ENCODE results near the gene TLR9. TPM values are rescaled to one million over a fixed set of nuclear protein-coding genes. Genes with fewer than 3 reads are reported as not detected.

TLR9 gene
- total RNA-seq, 1 experiment from 2014 or later: not detected

DNA sequence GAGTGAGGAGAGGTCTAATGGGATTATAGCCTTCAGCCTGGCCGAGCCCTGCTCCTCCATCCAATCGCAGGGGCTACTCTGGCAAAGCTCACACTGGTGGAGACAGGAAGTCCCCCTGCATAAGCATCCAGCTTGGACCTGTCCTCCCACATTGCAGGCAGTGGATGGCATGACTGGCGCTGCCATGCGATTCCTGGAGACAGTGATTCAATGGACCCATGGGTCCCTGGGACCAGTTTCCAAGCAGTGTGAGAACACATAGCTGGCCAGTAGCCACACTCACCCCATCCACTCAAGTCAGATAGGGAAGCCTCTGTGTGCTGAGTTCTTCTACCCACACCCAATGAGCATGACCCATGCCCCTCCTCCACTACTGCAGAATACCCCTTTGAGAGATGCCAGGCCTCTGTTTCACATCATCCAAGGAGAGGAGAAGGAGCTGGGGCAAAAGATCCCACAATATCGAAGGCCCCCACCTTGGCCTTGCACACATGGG is 53.1 kb downstream of the TLR9 start:
- peaks cover 16% of the 10 kb centered on the region for H3K4me1 ChIP-seq (ENCODE audit: insufficient read depth, low read length)
- no peaks in the 10 kb centered on the region for H4K20me1 ChIP-seq (ENCODE audit: low read length)
- H3K4me3 ChIP-seq (ENCODE audit: low read length): no peak overlapping the region
- no peaks in the 10 kb centered on the region for H3K9me3 ChIP-seq (ENCODE audit: low read length)
- no peak overlapping the region for H3K27ac ChIP-seq (ENCODE audit: low read length)
- ChIA-PET CTCF (no interaction called here), POLR2A (ENCODE audit: unreplicated experiment) (interaction anchor here (0.6 kb wide), 3 partner anchors 18 to 44 kb away, joined by 3 to 4 read pairs (median 3); partner anchors contain the start of gene POC1A)
- ATAC-seq (no peak), DNase-seq (no peak)
- no peaks in the 10 kb centered on the region for H3K9me2 ChIP-seq (replicated peaks; ENCODE audit: low read length)
- H3K27me3 ChIP-seq (ENCODE audit: low read length): no peaks in the 10 kb centered on the region
- H2AFZ ChIP-seq (ENCODE audit: low read length): no peak overlapping the region
- H3K79me2 ChIP-seq (ENCODE audit: low read length): no peaks in the 10 kb centered on the region
- TF ChIP-seq EZH2phosphoT487 (IDR thresholded peaks at IDR 0.05; ENCODE audit: borderline replicate concordance, low read length): no peak
- no peak for TF ChIP-seq EZH2 (IDR thresholded peaks at IDR 0.05; ENCODE audit: low read length, unreplicated experiment)
- TF ChIP-seq, protein P1, sequence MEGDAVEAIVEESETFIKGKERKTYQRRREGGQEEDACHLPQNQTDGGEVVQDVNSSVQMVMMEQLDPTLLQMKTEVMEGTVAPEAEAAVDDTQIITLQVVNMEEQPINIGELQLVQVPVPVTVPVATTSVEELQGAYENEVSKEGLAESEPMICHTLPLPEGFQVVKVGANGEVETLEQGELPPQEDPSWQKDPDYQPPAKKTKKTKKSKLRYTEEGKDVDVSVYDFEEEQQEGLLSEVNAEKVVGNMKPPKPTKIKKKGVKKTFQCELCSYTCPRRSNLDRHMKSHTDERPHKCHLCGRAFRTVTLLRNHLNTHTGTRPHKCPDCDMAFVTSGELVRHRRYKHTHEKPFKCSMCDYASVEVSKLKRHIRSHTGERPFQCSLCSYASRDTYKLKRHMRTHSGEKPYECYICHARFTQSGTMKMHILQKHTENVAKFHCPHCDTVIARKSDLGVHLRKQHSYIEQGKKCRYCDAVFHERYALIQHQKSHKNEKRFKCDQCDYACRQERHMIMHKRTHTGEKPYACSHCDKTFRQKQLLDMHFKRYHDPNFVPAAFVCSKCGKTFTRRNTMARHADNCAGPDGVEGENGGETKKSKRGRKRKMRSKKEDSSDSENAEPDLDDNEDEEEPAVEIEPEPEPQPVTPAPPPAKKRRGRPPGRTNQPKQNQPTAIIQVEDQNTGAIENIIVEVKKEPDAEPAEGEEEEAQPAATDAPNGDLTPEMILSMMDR (conservative IDR thresholded peaks at IDR 0.05; ENCODE audit: low read depth, low read length): no peak
- H3K9ac ChIP-seq (ENCODE audit: low read length): no peak overlapping the region
- H3K4me2 ChIP-seq (ENCODE audit: low read length): 0 out of 2 replicates have a peak overlapping the region, but pooled peaks have one; percentile 18
- intact Hi-C loops (cut with micrococcal nuclease): no loop called here
- no TSS peak for BruUV-seq (replicated peaks)
- no peaks in the 10 kb centered on the region for H3K36me3 ChIP-seq (ENCODE audit: low read depth, low read length)
- H3F3A ChIP-seq (ENCODE audit: low read length, unreplicated experiment): no peaks in the 10 kb centered on the region

DNA sequence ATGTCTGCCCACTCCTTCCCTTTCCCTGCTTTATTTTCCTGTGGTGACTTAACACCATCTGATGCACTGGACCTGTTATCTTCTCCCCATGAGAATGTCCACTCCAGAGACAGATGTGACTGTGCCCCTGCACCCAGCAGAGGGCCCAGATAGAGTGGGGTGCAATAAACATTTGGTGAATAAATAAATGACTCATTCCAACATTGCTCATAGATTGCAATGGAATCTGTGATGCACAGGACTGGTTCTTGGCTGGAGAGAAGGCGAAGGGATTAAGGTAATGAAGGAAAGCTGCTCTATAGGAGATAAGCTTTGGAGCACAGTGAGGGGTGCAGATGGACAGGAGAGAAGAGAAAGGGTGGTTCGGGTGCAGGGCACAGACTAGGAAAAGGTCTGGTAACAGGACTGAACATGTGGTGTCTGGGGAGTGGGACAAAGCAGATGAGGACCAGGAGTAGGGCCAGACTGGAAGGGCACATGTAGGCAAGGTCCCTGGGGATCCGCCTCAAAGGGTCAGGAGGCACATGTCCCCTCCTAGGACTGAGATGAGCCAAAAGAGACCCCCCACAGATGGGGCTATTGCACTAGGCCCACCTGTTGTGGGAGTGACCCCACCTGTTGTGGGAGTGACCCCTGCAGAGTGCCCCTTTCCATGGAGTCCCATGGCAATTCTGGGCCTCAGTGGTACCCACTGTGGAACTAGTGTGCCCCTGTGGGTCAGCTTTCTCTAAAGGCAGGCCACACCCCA is 53.8 kb downstream of the TLR9 start:
- ChIA-PET CTCF (no interaction called here), POLR2A (ENCODE audit: unreplicated experiment) (interaction anchor here (0.5 to 0.6 kb wide), 4 partner anchors 8 to 45 kb away, joined by 3 to 4 read pairs (median 3); partner anchors contain the start of gene POC1A)
- no peaks in the 10 kb centered on the region for H3K9me3 ChIP-seq (ENCODE audit: low read length)
- H3K9ac ChIP-seq (ENCODE audit: low read length): no peak overlapping the region
- no peak overlapping the region for H3K4me3 ChIP-seq (ENCODE audit: low read length)
- peaks cover 16% of the 10 kb centered on the region for H3K4me1 ChIP-seq (ENCODE audit: insufficient read depth, low read length)
- H3K9me2 ChIP-seq (replicated peaks; ENCODE audit: low read length): no peaks in the 10 kb centered on the region
- peak; percentile 90 for ATAC-seq
- H2AFZ ChIP-seq (ENCODE audit: low read length): no peak overlapping the region
- H3F3A ChIP-seq (ENCODE audit: low read length, unreplicated experiment): no peaks in the 10 kb centered on the region
- TF ChIP-seq, protein P1 (conservative IDR thresholded peaks at IDR 0.05; ENCODE audit: low read depth, low read length): peak; percentile 49
- no peak for TF ChIP-seq EZH2phosphoT487 (IDR thresholded peaks at IDR 0.05; ENCODE audit: borderline replicate concordance, low read length)
- TF ChIP-seq EZH2 (IDR thresholded peaks at IDR 0.05; ENCODE audit: low read length, unreplicated experiment): no peak
- no peaks in the 10 kb centered on the region for H4K20me1 ChIP-seq (ENCODE audit: low read length)
- peak; percentile 76 for DNase-seq
- no peaks in the 10 kb centered on the region for H3K79me2 ChIP-seq (ENCODE audit: low read length)
- no peaks in the 10 kb centered on the region for H3K27me3 ChIP-seq (ENCODE audit: low read length)
- intact Hi-C loops (cut with micrococcal nuclease): loop anchor here (1.0 to 2.0 kb wide), 2 partner anchors 17 to 33 kb away; partner anchors contain the start of gene POC1A
- peak overlapping the region; percentile 24; the same call in 1 of the 2 replicates for H3K27ac ChIP-seq (ENCODE audit: low read length)
- H3K4me2 ChIP-seq (ENCODE audit: low read length): peak overlapping the region; percentile 18; the same call in 1 of the 2 replicates
- H3K36me3 ChIP-seq (ENCODE audit: low read depth, low read length): no peaks in the 10 kb centered on the region
- BruUV-seq (replicated peaks): TSS peak; percentile 85

Small RNA genes lying within 50 kb of the gene (microRNA-seq; reads per million reads assigned to microRNA genes)
- gene MIRLET7G (ENCODE audit: unreplicated experiment): 94,592 reads per million, percentile 99 among the genes with 10 or more reads in this experiment

Other genes with a start within 250 kb of the TLR9 start
- 71.3 and 113 TPM in 2 replicates for gene ACY1, start 242.1 kb downstream of the TLR9 start, total RNA-seq (2014; rRNA removed)
- 1,539 and 1,807 TPM in 2 replicates for gene RPL29, start 229.8 kb downstream of the TLR9 start, total RNA-seq (2014; rRNA removed)
- 40.9 and 51.1 TPM in 2 replicates for gene DUSP7, start 169.1 kb downstream of the TLR9 start, total RNA-seq (2014; rRNA removed)
- 41.5 and 43.0 TPM in 2 replicates for gene POC1A, start 71.2 kb downstream of the TLR9 start, total RNA-seq (2014; rRNA removed)
- gene ALAS1, start 27.5 kb downstream of the TLR9 start, total RNA-seq (2014; rRNA removed): 63.5 and 69.5 TPM in 2 replicates
- gene TWF2, start 13.5 kb upstream of the TLR9 start, total RNA-seq (2014; rRNA removed): 147 and 166 TPM in 2 replicates
- gene PPM1M, start 20.1 kb upstream of the TLR9 start, total RNA-seq (2014; rRNA removed): 8.5 and 12.4 TPM in 2 replicates
- gene WDR82, start 53.0 kb upstream of the TLR9 start, total RNA-seq (2014; rRNA removed): 56.2 and 56.4 TPM in 2 replicates
- 11.3 and 11.7 TPM in 2 replicates for gene GLYCTK, start 62.2 kb upstream of the TLR9 start, total RNA-seq (2014; rRNA removed)
- gene DNAH1, start 90.7 kb upstream of the TLR9 start, total RNA-seq (2014; rRNA removed): 2.2 and 3.3 TPM in 2 replicates
- 103 and 108 TPM in 2 replicates for gene BAP1, start 184.4 kb upstream of the TLR9 start, total RNA-seq (2014; rRNA removed)
- gene PHF7, start 185.0 kb upstream of the TLR9 start, total RNA-seq (2014; rRNA removed): 7.3 and 8.5 TPM in 2 replicates
- gene SEMA3G, start 219.5 kb upstream of the TLR9 start, total RNA-seq (2014; rRNA removed): 0.77 and 1.6 TPM in 2 replicates
- 1.9 and 4.9 TPM in 2 replicates for gene TNNC1, start 228.4 kb upstream of the TLR9 start, total RNA-seq (2014; rRNA removed)
- gene NISCH, start 230.0 kb upstream of the TLR9 start, total RNA-seq (2014; rRNA removed): 60.4 and 65.3 TPM in 2 replicates